DOHH2 (cell line): ENCODE measurements around the gene TUFT1.

Source experiments
- H3F3A ChIP-seq: fragments of 200-600 bp; sonication (generic), shearing (Covaris generic); 2 replicates; pipeline ENCODE4 v1.6.0; 2016; ENCODE audit warnings: antibody characterized with exemption, mild to moderate bottlenecking; ENCODE audit not compliant: control insufficient read depth, insufficient read depth
- H3K27ac ChIP-seq: fragments of 200-600 bp; sonication (generic); 2 replicates; pipeline ENCODE4 v1.5.1; 2014; ENCODE audit warnings: low read depth, mild to moderate bottlenecking, low read length, moderate library complexity
- H3K27me3 ChIP-seq: fragments of 200-600 bp; sonication (generic); 2 replicates; pipeline ENCODE4 v1.6.1; 2014; ENCODE audit warnings: mild to moderate bottlenecking, low read length, mixed read lengths; ENCODE audit not compliant: control insufficient read depth
- H3K36me3 ChIP-seq: fragments of 200-600 bp; sonication (generic); 2 replicates; pipeline ENCODE4 v1.6.1; 2014; ENCODE audit warnings: mild to moderate bottlenecking, low read length, moderate library complexity, mixed read lengths; ENCODE audit not compliant: control insufficient read depth
- H3K4me1 ChIP-seq: fragments of 200-600 bp; sonication (generic); 2 replicates; pipeline ENCODE4 v1.6.1; 2014; ENCODE audit warnings: mild to moderate bottlenecking, low read length, mixed read lengths; ENCODE audit not compliant: control insufficient read depth
- H3K4me2 ChIP-seq: fragments of 200-600 bp; sonication (generic); 2 replicates; pipeline ENCODE4 v1.6.0; 2014; ENCODE audit warnings: mild to moderate bottlenecking, low read length, moderate library complexity
- H3K4me3 ChIP-seq: fragments of 200-600 bp; sonication (generic); 2 replicates; pipeline ENCODE4 v1.5.1; 2014; ENCODE audit warnings: mild to moderate bottlenecking, low read length, mixed read lengths
- H3K79me2 ChIP-seq: fragments of 200-600 bp; sonication (generic); 2 replicates; pipeline ENCODE4 v1.6.1; 2014; ENCODE audit warnings: mild to moderate bottlenecking, low read length, mixed read lengths; ENCODE audit not compliant: control insufficient read depth
- H3K9me2 ChIP-seq: fragments of 200-600 bp; sonication (generic); replicated peaks from 2 replicates; pipeline ENCODE4 v1.6.1; 2014; ENCODE audit warnings: mild to moderate bottlenecking, low read length, mixed read lengths; ENCODE audit not compliant: control insufficient read depth
- H3K9me3 ChIP-seq: fragments of 200-600 bp; sonication (generic); 2 replicates; pipeline ENCODE4 v1.6.1; 2014; ENCODE audit warnings: antibody characterized with exemption, low read length, mixed read lengths; ENCODE audit not compliant: control insufficient read depth, insufficient read depth
- H4K20me1 ChIP-seq: fragments of 200-600 bp; sonication (generic); 2 replicates; pipeline ENCODE4 v1.6.0; 2014; ENCODE audit warnings: low read depth, mild to moderate bottlenecking, antibody characterized with exemption, low read length, moderate library complexity; ENCODE audit not compliant: control insufficient read depth, insufficient read depth
- EZH2phosphoT487 ChIP-seq: fragments of 200-600 bp; sonication (generic); IDR thresholded peaks from 2 replicates; pipeline ENCODE4 v1.6.1; 2017; ENCODE audit warnings: borderline replicate concordance, mild to moderate bottlenecking, antibody characterized with exemption, low read length, moderate library complexity, mixed read lengths
- TF ChIP-seq, protein P1 (sequence below): fragments of 200-600 bp; sonication (generic); IDR thresholded peaks from one replicate; pipeline ENCODE4 v1.5.1; 2014; ENCODE audit warnings: antibody characterized with exemption, mild to moderate bottlenecking, low read depth, low read length; ENCODE audit not compliant: poor library complexity, severe bottlenecking

TUFT1 gene

DNA sequence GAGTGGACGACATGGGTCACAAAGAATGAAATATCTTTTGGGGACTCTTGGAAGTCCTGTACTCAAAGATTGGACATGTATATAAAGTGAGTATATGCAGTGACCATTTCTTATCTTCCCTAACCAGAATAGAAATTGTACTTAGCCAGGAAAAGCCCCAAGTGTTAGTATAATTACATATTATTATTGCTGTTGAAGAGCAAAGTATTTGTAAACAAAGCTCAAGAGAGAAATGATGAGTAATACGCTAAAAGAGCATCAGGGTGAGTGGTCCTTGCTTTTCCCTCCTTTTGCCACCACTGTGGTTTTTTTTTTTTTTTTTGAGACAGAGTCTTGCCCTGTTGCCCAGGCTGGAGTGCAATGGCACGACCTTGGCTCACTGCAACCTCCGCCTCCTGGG, 35.4 kb upstream of the TUFT1 start:
- Histone ChIP-seq H3F3A (no peaks in the 10 kb centered on the region), H3K9me2 (no peaks in the 10 kb centered on the region), H4K20me1 (no peaks in the 10 kb centered on the region), H3K79me2 (no peaks in the 10 kb centered on the region), H3K4me2 (no peak overlapping the region), H3K27me3 (peaks cover 17% of the 10 kb centered on the region), H3K36me3 (no peaks in the 10 kb centered on the region), H3K4me1 (no peaks in the 10 kb centered on the region), H3K9me3 (no peaks in the 10 kb centered on the region), H3K4me3 (no peak overlapping the region), H3K27ac (no peak overlapping the region)
- TF ChIP-seq, protein P1, sequence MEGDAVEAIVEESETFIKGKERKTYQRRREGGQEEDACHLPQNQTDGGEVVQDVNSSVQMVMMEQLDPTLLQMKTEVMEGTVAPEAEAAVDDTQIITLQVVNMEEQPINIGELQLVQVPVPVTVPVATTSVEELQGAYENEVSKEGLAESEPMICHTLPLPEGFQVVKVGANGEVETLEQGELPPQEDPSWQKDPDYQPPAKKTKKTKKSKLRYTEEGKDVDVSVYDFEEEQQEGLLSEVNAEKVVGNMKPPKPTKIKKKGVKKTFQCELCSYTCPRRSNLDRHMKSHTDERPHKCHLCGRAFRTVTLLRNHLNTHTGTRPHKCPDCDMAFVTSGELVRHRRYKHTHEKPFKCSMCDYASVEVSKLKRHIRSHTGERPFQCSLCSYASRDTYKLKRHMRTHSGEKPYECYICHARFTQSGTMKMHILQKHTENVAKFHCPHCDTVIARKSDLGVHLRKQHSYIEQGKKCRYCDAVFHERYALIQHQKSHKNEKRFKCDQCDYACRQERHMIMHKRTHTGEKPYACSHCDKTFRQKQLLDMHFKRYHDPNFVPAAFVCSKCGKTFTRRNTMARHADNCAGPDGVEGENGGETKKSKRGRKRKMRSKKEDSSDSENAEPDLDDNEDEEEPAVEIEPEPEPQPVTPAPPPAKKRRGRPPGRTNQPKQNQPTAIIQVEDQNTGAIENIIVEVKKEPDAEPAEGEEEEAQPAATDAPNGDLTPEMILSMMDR = no peak

DNA sequence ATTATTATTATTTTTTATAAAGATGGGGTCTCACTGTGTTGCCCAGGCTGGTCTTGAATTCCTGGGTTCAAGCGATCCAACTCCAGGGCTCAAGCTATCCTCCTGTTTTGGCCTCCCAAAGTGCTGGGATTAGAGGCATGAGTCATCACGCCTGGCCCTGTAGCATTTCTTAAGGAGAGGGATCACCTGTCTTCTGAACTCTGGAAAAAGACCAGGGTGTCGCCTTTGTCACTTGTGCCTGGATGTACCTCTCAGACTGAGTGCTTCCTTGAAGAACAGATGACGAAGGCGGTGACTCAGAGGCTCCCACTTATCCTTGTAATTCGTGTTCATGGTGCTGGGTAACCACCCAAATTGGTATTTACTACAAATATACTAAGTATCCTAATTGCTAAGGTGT, 31.3 kb upstream of the TUFT1 start:
- Histone ChIP-seq H3K9me3 (no peaks in the 10 kb centered on the region), H3K36me3 (no peaks in the 10 kb centered on the region), H3K4me1 (peaks cover 27% of the 10 kb centered on the region), H3K27me3 (peaks cover 29% of the 10 kb centered on the region), H3K27ac (no peak overlapping the region), H3K4me2 (no peak overlapping the region), H4K20me1 (no peaks in the 10 kb centered on the region), H3F3A (peaks cover 7% of the 10 kb centered on the region; the same call in 1 of the 2 replicates), H3K9me2 (no peaks in the 10 kb centered on the region), H3K79me2 (no peaks in the 10 kb centered on the region), H3K4me3 (no peak overlapping the region)
- TF ChIP-seq, protein P1 = no peak
- no peak for TF ChIP-seq EZH2phosphoT487

DNA sequence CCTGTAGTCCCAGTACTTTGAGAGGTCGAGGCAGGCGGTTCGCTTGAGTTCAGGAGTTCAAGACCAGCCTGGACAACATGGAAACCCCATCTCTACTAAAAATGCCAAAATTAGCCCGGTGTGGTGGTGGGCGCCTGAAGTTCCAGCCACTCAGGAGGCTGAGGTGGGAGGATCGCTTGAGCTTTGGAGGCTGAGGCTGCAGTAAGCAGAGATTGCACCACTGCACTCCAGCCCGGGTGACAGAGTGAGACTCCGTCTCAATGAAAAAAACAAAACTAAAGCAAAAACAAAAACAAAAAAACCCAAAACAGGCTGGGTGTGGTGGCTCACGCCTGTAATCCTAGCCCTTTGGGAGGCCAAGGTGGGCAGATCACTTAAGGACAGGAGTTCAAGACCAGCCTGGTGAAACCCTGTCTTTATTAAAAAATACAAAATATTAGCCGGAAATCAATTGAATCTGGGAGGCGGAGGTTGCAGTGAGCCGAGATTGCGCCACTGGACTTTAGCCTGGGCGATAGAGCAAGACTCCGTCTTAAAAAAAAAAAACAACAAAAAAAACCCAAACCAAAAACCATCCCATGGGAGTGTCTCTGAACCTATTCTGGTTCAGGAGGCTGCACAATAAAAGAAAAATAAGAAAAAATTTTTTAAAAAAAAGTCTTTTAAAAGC, 30.6 kb upstream of the TUFT1 start:
- H3K4me1 ChIP-seq = peaks cover 27% of the 10 kb centered on the region

More for the DNA sequence above, 30.6 kb upstream of the TUFT1 start:
- H4K20me1 ChIP-seq = no peaks in the 10 kb centered on the region
- H3K4me3 ChIP-seq = no peak overlapping the region
- peaks cover 7% of the 10 kb centered on the region; the same call in 1 of the 2 replicates for H3F3A ChIP-seq
- no peaks in the 10 kb centered on the region for H3K9me3 ChIP-seq
- no peak overlapping the region for H3K4me2 ChIP-seq
- no peaks in the 10 kb centered on the region for H3K9me2 ChIP-seq
- no peak for TF ChIP-seq EZH2phosphoT487
- TF ChIP-seq, protein P1 = no peak
- peaks cover 26% of the 10 kb centered on the region for H3K27me3 ChIP-seq
- no peaks in the 10 kb centered on the region for H3K36me3 ChIP-seq
- H3K27ac ChIP-seq = no peak overlapping the region
- no peaks in the 10 kb centered on the region for H3K79me2 ChIP-seq
